HFFc6 (cell line): ENCODE results near the gene KAT8. TPM values are rescaled to one million over a fixed set of nuclear protein-coding genes. Genes with fewer than 3 reads are reported as not detected.
"Not testable (repeated sequence)": the region's sequence is repeated elsewhere in the genome, so short reads cannot be mapped to it uniquely, and the experiment has no call there.

Experiments used
- DNase-seq: peaks from one replicate; pipeline ENCODE4 v3.0.0-alpha.2; 2018
- H3K27ac Mint-ChIP-seq: 2 replicates; pipeline ENCODE4 v1.8.0; 2020; ENCODE audit warnings: mild to moderate bottlenecking, mixed read lengths
- H3K27me3 Mint-ChIP-seq: 2 replicates; pipeline ENCODE4 v1.8.0; 2021; ENCODE audit warnings: mild to moderate bottlenecking, moderate library complexity, mixed read lengths; ENCODE audit not compliant: insufficient read depth
- H3K36me3 Mint-ChIP-seq: 2 replicates; pipeline ENCODE4 v1.8.0; 2021; ENCODE audit warnings: low read depth, mixed read lengths
- H3K4me1 Mint-ChIP-seq: 2 replicates; pipeline ENCODE4 v1.8.0; 2020; ENCODE audit warnings: low read depth, mixed read lengths
- H3K4me3 Mint-ChIP-seq: 2 replicates; pipeline ENCODE4 v1.8.0; 2020; ENCODE audit warnings: mild to moderate bottlenecking, moderate library complexity, mixed read lengths
- H3K9me3 Mint-ChIP-seq: 2 replicates; pipeline ENCODE4 v1.8.0; 2020; ENCODE audit warnings: mild to moderate bottlenecking, mixed read lengths
- CTCF ChIP-seq: fragments of 200-600 bp; sonication (generic); IDR thresholded peaks from 2 replicates; pipeline ENCODE4 v1.5.0; 2021; ENCODE audit warnings: antibody characterized with exemption, mild to moderate bottlenecking
- total RNA-seq, 6 experiments: library from RNA; stranded (reverse); fragmentation: NEBNext Ultra II Directional; extraction: Animal tissue kit (Norgen Biotek cat#: 25700); gene quantifications; 2 replicates in 1 of 6; 3 replicates in 5 of 6; pipeline ENCODE4 v1.2.3, GENCODE V29; 2021

Gene KAT8
- total RNA-seq, 6 experiments from 2014 or later: 28.1 to 31.8 (median 29.6) TPM

- Mint-ChIP-seq H3K27ac (no peak overlapping the region), H3K9me3 (no peaks in the 10 kb centered on the region), H3K4me3 (no peak overlapping the region), H3K36me3 (no peaks in the 10 kb centered on the region), H3K27me3 (peaks cover 9% of the 10 kb centered on the region), H3K4me1 (peaks cover 20% of the 10 kb centered on the region)
- DNase-seq: no peak
- TF ChIP-seq CTCF: no peak
These were observed 16.7 kb downstream of the KAT8 start for GRCh38 chr16:31134091-31134571.

GRCh38 chr16:31134625-31135534, 17.4 kb downstream of the KAT8 start:
- TF ChIP-seq CTCF: no peak
- H3K9me3 Mint-ChIP-seq: no peaks in the 10 kb centered on the region
- peaks cover 20% of the 10 kb centered on the region for H3K4me1 Mint-ChIP-seq
- H3K27ac Mint-ChIP-seq: no peak overlapping the region
- H3K36me3 Mint-ChIP-seq: no peaks in the 10 kb centered on the region
- peaks cover 9% of the 10 kb centered on the region for H3K27me3 Mint-ChIP-seq
- H3K4me3 Mint-ChIP-seq: no peak overlapping the region
- DNase-seq: no peak

DNA sequence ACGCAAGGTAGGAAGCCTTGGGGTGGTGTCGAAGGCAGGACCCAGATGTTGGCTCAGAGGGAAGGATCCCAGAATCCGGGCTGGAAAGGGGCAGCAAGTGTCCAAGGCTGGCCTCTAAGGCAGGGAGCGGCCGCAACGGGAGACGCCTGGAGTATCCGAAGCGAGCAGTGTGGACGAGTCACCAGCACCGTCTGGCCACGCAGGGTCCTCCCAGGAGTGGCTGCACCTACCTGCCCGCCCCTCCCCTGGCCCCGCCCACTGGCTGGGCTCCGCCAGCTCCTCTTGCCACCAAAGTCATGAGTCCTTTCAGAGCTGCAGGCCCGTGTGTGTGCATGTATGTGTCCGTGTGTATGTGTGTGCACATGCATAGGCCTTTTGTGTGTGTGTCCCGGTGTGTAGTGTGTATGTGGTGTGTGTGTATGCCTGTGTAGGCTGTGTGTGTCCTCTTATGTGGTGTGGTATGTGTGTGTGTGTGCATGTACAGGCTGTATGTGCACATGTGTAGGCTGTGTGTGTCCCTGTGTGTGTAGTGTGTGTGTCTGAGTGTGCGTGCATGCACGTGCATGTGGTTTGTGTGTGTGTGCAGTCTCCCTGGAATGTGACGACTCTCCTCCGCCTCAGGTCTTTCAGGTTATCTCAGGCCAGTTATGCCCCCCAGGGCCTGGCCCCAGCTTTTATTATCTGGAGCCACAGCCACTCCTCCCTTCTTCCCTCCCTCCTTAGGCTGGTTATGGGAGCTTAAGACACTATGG, 18.2 kb downstream of the KAT8 start, which contains the start of gene PRSS8:
TSS of gene PRSS8 (minus strand) at position 193 of the 752 bp plus-strand sequence. CDS start 229 bp downstream, outside the sequence.
- no peak for TF ChIP-seq CTCF
- H3K9me3 Mint-ChIP-seq: no peaks in the 10 kb centered on the region
- no peak within 1 kb of the TSS for H3K4me3 Mint-ChIP-seq
- H3K27me3 Mint-ChIP-seq: peaks cover 10% of the 10 kb centered on the region
- no peaks in the 10 kb centered on the region for H3K36me3 Mint-ChIP-seq
- no peak for DNase-seq
- H3K4me1 Mint-ChIP-seq: peaks cover 21% of the 10 kb centered on the region
- no peak within 1 kb of the TSS for H3K27ac Mint-ChIP-seq

DNA sequence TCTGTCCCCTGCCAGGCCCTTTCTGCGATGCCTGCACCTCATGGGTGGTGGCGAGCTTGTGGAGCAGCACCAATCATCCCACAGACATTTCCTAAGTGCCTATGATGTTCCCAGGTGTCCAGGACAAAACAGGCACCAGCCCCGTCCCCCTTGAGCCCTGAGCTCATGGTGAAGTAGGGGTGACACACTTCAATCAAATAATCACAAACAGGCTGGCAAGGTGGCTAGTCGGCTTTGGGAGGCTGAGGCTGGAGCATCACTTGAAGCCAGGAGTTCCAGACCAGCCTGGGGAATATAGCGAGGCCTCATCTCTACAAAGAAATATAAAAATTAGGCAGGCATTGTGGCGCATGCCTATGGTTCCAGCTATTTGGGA, 18.8 kb downstream of the KAT8 start:
- DNase-seq: no peak
- H3K27ac Mint-ChIP-seq: no peak overlapping the region
- H3K4me1 Mint-ChIP-seq: peaks cover 26% of the 10 kb centered on the region
- no peak for TF ChIP-seq CTCF
- peaks cover 11% of the 10 kb centered on the region for H3K27me3 Mint-ChIP-seq
- H3K9me3 Mint-ChIP-seq: no peaks in the 10 kb centered on the region
- no peaks in the 10 kb centered on the region for H3K36me3 Mint-ChIP-seq
- H3K4me3 Mint-ChIP-seq: no peak overlapping the region

GRCh38 chr16:31136822-31137499, 19.5 kb downstream of the KAT8 start:
- not testable (repeated sequence) for H3K9me3 Mint-ChIP-seq, DNase-seq, H3K4me3 Mint-ChIP-seq, H3K27ac Mint-ChIP-seq, H3K36me3 Mint-ChIP-seq
- Mint-ChIP-seq H3K4me1 (peaks cover 33% of the 10 kb centered on the region), H3K27me3 (peaks cover 11% of the 10 kb centered on the region)
